ENCODE data around the gene PHPT1.
A peak's percentile ranks its signal among the peaks of the same experiment; 100 is the strongest.
"Not testable (repeated sequence)": the region's sequence is repeated elsewhere in the genome, so short reads cannot be mapped to it uniquely, and the experiment has no call there.

PHPT1 gene

GRCh38 chr9:136849038-136849959 lies at the start of gene PHPT1:
TSS of gene PHPT1 (plus strand) at chr9:136849409. CDS start at chr9:136849431, 22 bp downstream.
- DNase-seq (ENCODE audit: low spot score), result peak; percentile 99

GRCh38 chr9:136799854-136800657 lies 49.2 kb upstream of the PHPT1 start:
- peak; percentile 80 for DNase-seq (ENCODE audit: low spot score)

GRCh38 chr9:136802321-136802720 lies 46.9 kb upstream of the PHPT1 start:
- DNase-seq (ENCODE audit: low spot score), result no peak

- DNase-seq (ENCODE audit: low spot score), result not testable (repeated sequence)
Measured at GRCh38 chr9:136803009-136803550, 46.1 kb upstream of the PHPT1 start.

GRCh38 chr9:136803551-136804508 lies 45.4 kb upstream of the PHPT1 start:
- DNase-seq (ENCODE audit: low spot score), result no peak

GRCh38 chr9:136804509-136805206 lies 44.6 kb upstream of the PHPT1 start:
- DNase-seq (ENCODE audit: low spot score), result no peak

- DNase-seq (ENCODE audit: low spot score), result no peak
Measured at GRCh38 chr9:136805207-136805740, 43.9 kb upstream of the PHPT1 start.

- DNase-seq (ENCODE audit: low spot score), result no peak
Measured at GRCh38 chr9:136806067-136806466, 43.1 kb upstream of the PHPT1 start.

GRCh38 chr9:136806631-136807201 lies 42.5 kb upstream of the PHPT1 start:
- no peak for DNase-seq (ENCODE audit: low spot score)

- DNase-seq (ENCODE audit: low spot score), result peak; percentile 77
Measured at GRCh38 chr9:136807281-136808074, 41.7 kb upstream of the PHPT1 start, which contains the start of gene RABL6. TSS of gene RABL6 (plus strand) at chr9:136807948. CDS start at chr9:136808197, 249 bp downstream.

- DNase-seq (ENCODE audit: low spot score), result no peak
Measured at GRCh38 chr9:136808075-136808805, 41.0 kb upstream of the PHPT1 start.

GRCh38 chr9:136808806-136809158 lies 40.4 kb upstream of the PHPT1 start:
- DNase-seq (ENCODE audit: low spot score), result no peak

- no peak for DNase-seq (ENCODE audit: low spot score)
Measured at GRCh38 chr9:136814725-136815421, 34.3 kb upstream of the PHPT1 start.

- no peak for DNase-seq (ENCODE audit: low spot score)
Measured at GRCh38 chr9:136815422-136815782, 33.8 kb upstream of the PHPT1 start.

- no peak for DNase-seq (ENCODE audit: low spot score)
Measured at GRCh38 chr9:136820971-136821825, 28.0 kb upstream of the PHPT1 start.

- DNase-seq (ENCODE audit: low spot score), result no peak
Measured at GRCh38 chr9:136821826-136822544, 27.2 kb upstream of the PHPT1 start.

Measured in activated CD4-positive, alpha-beta T cell treated with anti-CD3 and anti-CD28 coated beads, Interleukin-2, Interleukin-4, amounts not matched to agents 100 ng/mL and 50 ng/mL, durations not matched to agents 16 hours and 8 hours (primary cell).